Bronchial epithelial cell (primary cell): Measurements from ENCODE around the gene ROMO1. TPM values are rescaled to one million over a fixed set of nuclear protein-coding genes. Genes with fewer than 3 reads are reported as not detected.

Source experiments
- DNase-seq: peaks from one replicate; pipeline ENCODE4 v3.0.0-alpha.2; 2010; ENCODE audit warnings: low read depth
- FAIRE-seq: peaks from 2 replicates; lab custom pipeline; 2011; peaks lifted over from hg19 to GRCh38; lab: Jason Lieb, UNC
- H3K27me3 ChIP-seq: 2 replicates; pipeline ENCODE4 v1.5.1; 2011; ENCODE audit warnings: low read length; ENCODE audit not compliant: control insufficient read depth, insufficient read depth
- H3K36me3 ChIP-seq: 2 replicates; pipeline ENCODE4 v1.5.1; 2011; ENCODE audit warnings: low read length; ENCODE audit not compliant: control insufficient read depth, insufficient read depth
- H3K4me3 ChIP-seq: 2 replicates; pipeline ENCODE4 v1.5.1; 2011; ENCODE audit warnings: mild to moderate bottlenecking, low read depth, low read length, control low read depth
- total RNA-seq: library from RNA; depleted of rRNA; stranded (reverse); fragments of >200 nt; gene quantifications from 2 replicates; pipeline ENCODE4 v1.2.1, GENCODE V29; 2014
- TF ChIP-seq, protein P1 (sequence below): IDR thresholded peaks from 2 replicates; pipeline ENCODE4 v1.5.1; 2011; ENCODE audit warnings: mild to moderate bottlenecking, moderate library complexity, low read length, control low read depth, inconsistent platforms; ENCODE audit not compliant: insufficient read depth, severe bottlenecking

Gene ROMO1
- total RNA-seq, 1 donor from 2014 or later = 165 TPM

DNA sequence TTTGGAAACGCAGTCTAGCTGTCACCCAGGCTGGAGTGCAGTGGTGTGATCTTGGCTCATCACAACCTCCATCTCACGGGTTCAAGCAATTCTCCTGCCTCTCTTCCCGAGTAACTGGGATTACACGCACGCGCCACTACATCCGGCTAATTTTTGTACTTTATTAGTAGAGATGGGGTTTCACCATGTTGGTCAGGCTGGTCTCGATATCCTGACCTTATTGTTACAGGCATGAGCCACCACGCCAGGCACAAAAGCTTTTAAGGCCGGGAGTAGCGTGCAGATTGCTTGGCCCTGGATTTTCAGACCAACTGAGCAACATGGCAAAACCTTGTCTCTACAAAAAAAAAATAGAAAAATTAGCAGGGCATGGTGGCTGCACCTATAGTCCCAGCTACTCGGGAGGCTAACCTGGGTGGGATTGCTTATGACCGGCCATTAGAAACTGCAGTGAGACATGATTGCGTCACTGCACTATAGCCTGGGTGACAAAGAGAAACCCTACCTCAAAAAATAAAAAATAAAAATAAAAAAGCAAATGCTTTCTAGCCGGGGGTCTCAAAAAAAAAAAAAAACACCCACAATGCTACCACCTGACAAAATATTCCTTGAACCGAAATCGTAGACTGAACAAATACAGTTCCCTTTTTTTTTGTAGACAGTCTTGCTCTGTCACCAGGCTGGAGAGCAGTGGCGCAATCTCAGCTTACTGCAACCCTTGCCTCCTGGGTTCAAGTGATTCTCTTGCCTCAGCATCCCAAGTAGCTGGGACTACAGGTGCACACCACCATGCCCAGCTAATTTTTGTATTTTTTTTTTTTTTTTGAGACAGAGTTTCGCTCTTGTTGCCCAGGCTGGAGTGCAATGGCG, 27.9 kb downstream of the ROMO1 start:
- H3K4me3 ChIP-seq = no peak overlapping the region
- no peaks in the 10 kb centered on the region for H3K27me3 ChIP-seq
- TF ChIP-seq, protein P1, sequence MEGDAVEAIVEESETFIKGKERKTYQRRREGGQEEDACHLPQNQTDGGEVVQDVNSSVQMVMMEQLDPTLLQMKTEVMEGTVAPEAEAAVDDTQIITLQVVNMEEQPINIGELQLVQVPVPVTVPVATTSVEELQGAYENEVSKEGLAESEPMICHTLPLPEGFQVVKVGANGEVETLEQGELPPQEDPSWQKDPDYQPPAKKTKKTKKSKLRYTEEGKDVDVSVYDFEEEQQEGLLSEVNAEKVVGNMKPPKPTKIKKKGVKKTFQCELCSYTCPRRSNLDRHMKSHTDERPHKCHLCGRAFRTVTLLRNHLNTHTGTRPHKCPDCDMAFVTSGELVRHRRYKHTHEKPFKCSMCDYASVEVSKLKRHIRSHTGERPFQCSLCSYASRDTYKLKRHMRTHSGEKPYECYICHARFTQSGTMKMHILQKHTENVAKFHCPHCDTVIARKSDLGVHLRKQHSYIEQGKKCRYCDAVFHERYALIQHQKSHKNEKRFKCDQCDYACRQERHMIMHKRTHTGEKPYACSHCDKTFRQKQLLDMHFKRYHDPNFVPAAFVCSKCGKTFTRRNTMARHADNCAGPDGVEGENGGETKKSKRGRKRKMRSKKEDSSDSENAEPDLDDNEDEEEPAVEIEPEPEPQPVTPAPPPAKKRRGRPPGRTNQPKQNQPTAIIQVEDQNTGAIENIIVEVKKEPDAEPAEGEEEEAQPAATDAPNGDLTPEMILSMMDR = no peak
- FAIRE-seq = no peak
- peaks cover 36% of the 10 kb centered on the region for H3K36me3 ChIP-seq
- DNase-seq = no peak

DNA sequence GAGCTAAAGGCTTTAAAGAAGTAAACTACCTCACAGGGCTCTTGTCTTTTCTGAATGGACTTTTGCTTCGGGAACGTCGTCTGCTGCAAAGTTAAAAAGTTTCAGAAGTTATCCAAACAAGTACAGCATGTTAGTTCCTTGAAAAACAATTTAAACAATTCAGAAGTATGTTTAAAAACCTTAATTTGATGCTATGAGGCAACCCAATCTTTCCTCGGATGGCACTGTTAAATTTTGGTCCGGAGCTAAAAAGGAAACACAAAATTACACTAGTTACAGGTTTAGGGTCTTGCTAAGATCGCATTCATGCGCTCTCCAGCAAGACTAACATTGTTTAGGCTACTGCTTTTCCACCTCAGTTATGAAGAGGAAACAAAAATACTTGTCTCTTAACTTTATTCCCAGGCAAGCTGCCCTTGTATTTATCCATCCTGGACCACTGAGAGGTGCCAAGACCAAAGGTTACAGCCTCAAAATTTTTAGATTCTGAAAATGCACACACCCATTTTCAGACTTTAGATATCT, 30.1 kb downstream of the ROMO1 start:
- peaks cover 33% of the 10 kb centered on the region for H3K36me3 ChIP-seq
- FAIRE-seq = no peak
- no peak for DNase-seq
- no peak overlapping the region for H3K4me3 ChIP-seq
- no peaks in the 10 kb centered on the region for H3K27me3 ChIP-seq
- TF ChIP-seq, protein P1 = no peak

DNA sequence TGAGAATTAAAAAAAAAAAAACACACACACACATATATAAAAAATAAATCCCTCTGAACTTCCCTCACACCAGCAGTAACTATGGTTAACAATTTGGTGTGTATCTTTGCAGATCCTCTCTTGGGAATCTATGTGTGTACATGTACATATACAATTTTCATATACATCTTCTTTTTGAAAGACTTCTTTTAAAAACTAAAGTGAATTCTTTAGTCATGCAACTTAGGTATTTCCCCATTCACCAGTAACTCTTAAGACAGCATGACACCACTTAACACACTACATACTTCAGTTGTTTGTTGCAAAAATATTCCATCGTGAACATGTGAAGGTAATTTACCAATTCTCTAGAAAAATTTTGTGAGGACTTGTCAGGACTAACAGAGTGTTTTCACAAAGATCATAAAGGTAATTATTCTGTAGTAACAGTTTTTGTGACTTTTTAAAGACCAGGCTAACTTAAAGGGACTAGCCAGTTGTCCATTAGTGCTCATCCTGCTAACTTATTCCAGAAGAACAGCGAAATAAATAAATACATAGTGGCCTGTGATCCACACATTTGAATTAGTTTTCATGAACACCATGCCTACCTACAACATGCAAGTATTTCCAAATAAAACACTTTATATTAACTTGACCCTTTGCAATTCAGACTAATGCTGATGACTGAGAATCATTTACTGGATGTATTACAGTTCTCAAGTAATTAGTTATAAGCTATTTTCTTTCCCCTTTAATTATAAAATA, 30.8 kb downstream of the ROMO1 start:
- no peak overlapping the region for H3K4me3 ChIP-seq
- FAIRE-seq (no peak), DNase-seq (no peak)
- peaks cover 33% of the 10 kb centered on the region for H3K36me3 ChIP-seq
- TF ChIP-seq, protein P1 = no peak
- no peaks in the 10 kb centered on the region for H3K27me3 ChIP-seq

DNA sequence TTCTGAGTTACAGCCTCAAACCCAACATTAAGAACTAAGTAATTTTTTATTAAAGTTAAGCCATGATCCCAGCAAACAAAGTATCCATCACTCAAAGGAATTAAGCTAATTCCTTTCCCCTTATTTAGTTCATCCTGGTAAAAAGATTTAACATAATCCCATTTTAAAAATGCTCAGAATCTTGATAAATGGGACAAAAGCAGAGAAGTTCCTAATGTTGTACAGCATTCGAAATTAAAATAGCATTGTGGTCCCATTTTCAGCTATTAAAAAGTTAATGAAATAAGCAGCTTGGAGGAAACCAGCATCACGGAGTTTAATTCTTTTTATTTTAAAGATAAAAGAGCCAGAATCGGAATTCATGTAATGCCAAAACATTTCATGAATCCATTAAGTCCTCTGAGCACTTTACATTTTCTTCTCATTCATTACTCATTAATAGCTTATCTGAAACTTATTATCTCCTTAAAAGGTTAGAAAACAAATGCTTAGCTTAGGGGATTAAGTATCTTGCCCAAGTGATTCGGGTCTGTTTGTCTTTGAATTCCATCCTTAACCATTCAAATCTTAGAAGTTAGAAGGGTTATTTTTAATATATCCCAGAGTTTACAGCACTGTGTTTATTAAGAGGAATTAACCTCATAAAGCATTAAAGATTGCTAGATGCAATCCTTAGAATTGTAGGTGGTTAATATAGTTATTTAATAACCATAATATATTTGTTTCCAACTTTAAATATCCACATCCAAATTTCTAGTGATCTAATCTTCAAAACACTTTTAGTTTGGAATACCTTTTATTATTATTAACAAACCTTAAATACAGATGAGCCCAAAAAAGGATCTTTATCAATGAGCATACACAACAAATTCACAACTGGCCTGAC, 31.6 kb downstream of the ROMO1 start:
- peaks cover 33% of the 10 kb centered on the region for H3K36me3 ChIP-seq
- FAIRE-seq = no peak

DNA sequence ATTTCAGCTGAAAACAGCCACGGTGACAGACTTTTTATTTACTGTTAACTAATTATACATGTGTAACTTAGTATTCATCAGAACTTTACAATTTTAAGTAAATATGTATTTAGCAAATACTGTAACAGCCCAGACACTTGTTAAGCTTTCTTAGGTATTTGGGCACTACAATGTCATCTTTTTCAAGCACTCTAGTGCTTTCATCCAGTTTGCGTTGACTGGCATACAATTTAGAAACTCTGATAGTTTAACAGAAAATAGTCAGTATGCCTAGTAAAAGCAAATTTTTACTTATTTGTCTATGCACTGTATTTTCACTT, 32.2 kb downstream of the ROMO1 start:
- no peaks in the 10 kb centered on the region for H3K27me3 ChIP-seq
- TF ChIP-seq, protein P1 = no peak
- FAIRE-seq (no peak), DNase-seq (no peak)
- peaks cover 33% of the 10 kb centered on the region for H3K36me3 ChIP-seq
- H3K4me3 ChIP-seq = no peak overlapping the region

More for the DNA sequence above, 31.6 kb downstream of the ROMO1 start:
- DNase-seq = no peak
- no peaks in the 10 kb centered on the region for H3K27me3 ChIP-seq
- TF ChIP-seq, protein P1 = no peak
- no peak overlapping the region for H3K4me3 ChIP-seq
